Renal pelvis (tissue), 4 donors: ENCODE measurements around the gene CABLES1. TPM values are rescaled to one million over a fixed set of nuclear protein-coding genes. Genes with fewer than 3 reads are reported as not detected.
"Not testable (repeated sequence)": the region's sequence is repeated elsewhere in the genome, so short reads cannot be mapped to it uniquely, and the experiment has no call there.

Source experiments
- DNase-seq: peaks from one replicate; pipeline ENCODE4 v3.0.0-alpha.2; 2013
- polyA plus RNA-seq, 3 donors: library from polyadenylated mRNA; unstranded; fragments of 120-200 nt; gene quantifications; one replicate each; pipeline ENCODE4 v1.2.1, GENCODE V29; 2013; ENCODE audit not compliant: insufficient read length in 3 of 3

The CABLES1 gene
- polyA plus RNA-seq, 3 donors: 23.2 to 28.0 (median 24.5) TPM

GRCh38 chr18:23238651-23239349 is 103.5 kb downstream of the CABLES1 start:
- no peak for DNase-seq

- no peak for DNase-seq
Measured at GRCh38 chr18:23239350-23239692, 104.0 kb downstream of the CABLES1 start.

- no peak for DNase-seq
Measured at GRCh38 chr18:23239885-23240608, 104.8 kb downstream of the CABLES1 start.

- DNase-seq: no peak
Measured at GRCh38 chr18:23240609-23240930, 105.3 kb downstream of the CABLES1 start.

- DNase-seq: not testable (repeated sequence)
Measured at GRCh38 chr18:23241833-23242496, 106.7 kb downstream of the CABLES1 start.

- no peak for DNase-seq
Measured at GRCh38 chr18:23243178-23243577, 107.9 kb downstream of the CABLES1 start.

GRCh38 chr18:23243816-23244215 is 108.5 kb downstream of the CABLES1 start:
- DNase-seq: no peak

- DNase-seq: no peak
Measured at GRCh38 chr18:23244401-23244800, 109.1 kb downstream of the CABLES1 start.

GRCh38 chr18:23245461-23245860 is 110.2 kb downstream of the CABLES1 start:
- no peak for DNase-seq

- no peak for DNase-seq
Measured at GRCh38 chr18:23247331-23247730, 112.0 kb downstream of the CABLES1 start.

GRCh38 chr18:23247896-23248295 is 112.6 kb downstream of the CABLES1 start:
- DNase-seq: no peak

GRCh38 chr18:23248826-23249225 is 113.5 kb downstream of the CABLES1 start:
- no peak for DNase-seq

GRCh38 chr18:23249348-23249747 is 114.1 kb downstream of the CABLES1 start:
- DNase-seq: no peak

GRCh38 chr18:23250893-23251656 is 115.8 kb downstream of the CABLES1 start:
- DNase-seq: no peak

- DNase-seq: no peak
Measured at GRCh38 chr18:23253630-23254029, 118.3 kb downstream of the CABLES1 start.

- DNase-seq: no peak
Measured at GRCh38 chr18:23257137-23257536, 121.9 kb downstream of the CABLES1 start.

- no peak for DNase-seq
Measured at GRCh38 chr18:23257686-23258565, 122.6 kb downstream of the CABLES1 start.

GRCh38 chr18:23258566-23259469 is 123.5 kb downstream of the CABLES1 start:
- no peak for DNase-seq

- peak; percentile 76 for DNase-seq
Measured at GRCh38 chr18:23259701-23260681, 124.7 kb downstream of the CABLES1 start.
